ENCODE data around the gene ZNF587. TPM values are rescaled to one million over a fixed set of nuclear protein-coding genes. Genes with fewer than 3 reads are reported as not detected.
"Not testable (repeated sequence)": the region's sequence is repeated elsewhere in the genome, so short reads cannot be mapped to it uniquely, and the experiment has no call there.

The ZNF587 gene
- total and polyA plus RNA-seq, 7 donors, result 4.2 to 39.0 (median 26.8) TPM

DNA sequence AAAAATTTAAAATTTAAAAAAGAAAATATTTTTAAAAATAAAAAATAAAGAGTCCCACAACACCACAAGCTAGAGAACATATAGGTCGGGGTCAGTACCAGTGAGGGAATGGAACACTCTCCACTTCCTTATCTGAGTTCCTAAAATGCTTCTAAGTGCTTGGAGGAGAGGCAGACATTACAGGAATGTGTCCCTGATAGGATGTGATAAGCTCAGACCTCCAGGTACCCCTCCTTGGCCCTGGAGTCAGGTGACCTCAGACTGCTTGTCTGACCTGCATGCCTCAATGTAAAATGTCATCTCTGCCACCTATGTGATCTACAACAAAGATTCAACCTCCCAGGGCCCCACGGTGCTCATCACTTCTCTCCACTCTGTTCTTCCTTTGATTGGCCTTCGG, 36.4 kb downstream of the ZNF587 start:
- Histone ChIP-seq H3K27me3 (no peaks in the 10 kb centered on the region), H3K4me3 (no peak overlapping the region), H3K36me3 (peaks cover 0 to 16% (median 5%) of the 10 kb centered on the region in 4 donors), H3K9me3 (no peaks in the 10 kb centered on the region), H3K4me1 (peaks cover 0 to 16% (median 11%) of the 10 kb centered on the region in 4 donors), H3K27ac (no peak overlapping the region)
- DNase-seq, result no peak
- intact Hi-C loops (cut with DNase I), result no loop called here
- TF ChIP-seq POLR2AphosphoS5 (IDR thresholded peaks at IDR 0.05), result no peak
- TF ChIP-seq EP300 (IDR thresholded peaks at IDR 0.05), result no peak
- TF ChIP-seq CTCF (IDR thresholded peaks at IDR 0.05), result no peak
- TF ChIP-seq POLR2A (IDR thresholded peaks at IDR 0.05), result no peak
- WGBS, 2 donors, result 90 to 97% methylated on average over 3 of the region's 3 CpGs

- H3K9me3 ChIP-seq, result no peaks in the 10 kb centered on the region
- no peak for TF ChIP-seq EP300 (IDR thresholded peaks at IDR 0.05)
- no peak for TF ChIP-seq POLR2A (IDR thresholded peaks at IDR 0.05)
- no peak for TF ChIP-seq POLR2AphosphoS5 (IDR thresholded peaks at IDR 0.05)
- TF ChIP-seq CTCF (IDR thresholded peaks at IDR 0.05), result no peak
- 8 to 43% methylated on average over 6 of the region's 6 CpGs for WGBS, 2 donors
- H3K4me3 ChIP-seq, result peak overlapping the region in 1 of 4 donors; percentile 67
- intact Hi-C loops (cut with DNase I), result no loop called here
- peaks cover 0 to 16% (median 11%) of the 10 kb centered on the region in 4 donors for H3K4me1 ChIP-seq
- peaks cover 0 to 16% (median 5%) of the 10 kb centered on the region in 4 donors for H3K36me3 ChIP-seq
- H3K27me3 ChIP-seq, result no peaks in the 10 kb centered on the region
- H3K27ac ChIP-seq, result no peak overlapping the region
- no peak for DNase-seq
These were observed 37.7 kb downstream of the ZNF587 start for GRCh38 chr19:57887195-57887941.

DNA sequence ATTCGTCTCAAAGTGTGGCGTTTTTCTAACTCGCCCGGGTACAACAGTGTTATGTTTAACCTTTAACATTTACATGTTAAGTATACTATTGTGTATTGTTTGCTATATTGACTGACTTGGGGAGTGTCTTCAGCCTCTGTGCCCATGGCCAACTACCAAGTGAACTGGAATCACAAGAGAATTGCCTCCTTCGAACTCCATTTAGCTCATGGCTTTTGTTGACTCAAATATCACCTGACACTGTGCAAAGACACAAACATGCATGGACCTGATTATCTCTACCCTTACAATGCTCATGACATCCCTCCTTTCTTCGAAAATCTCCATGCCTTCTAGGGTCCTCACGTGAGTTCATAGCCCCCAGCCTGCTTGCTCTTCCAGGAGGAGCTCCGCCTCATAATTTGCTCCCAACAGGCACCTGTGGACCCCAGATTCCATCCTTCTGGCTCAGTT, 38.5 kb downstream of the ZNF587 start:
- Histone ChIP-seq H3K4me1 (peaks cover 0 to 16% (median 11%) of the 10 kb centered on the region in 4 donors), H3K9me3 (no peaks in the 10 kb centered on the region), H3K27me3 (no peaks in the 10 kb centered on the region), H3K4me3 (peak overlapping the region; percentile 54 to 67 (median 59)), H3K27ac (peak overlapping the region; percentile 76 to 84 (median 78)), H3K36me3 (peaks cover 0 to 16% (median 5%) of the 10 kb centered on the region in 4 donors)
- TF ChIP-seq CTCF (IDR thresholded peaks at IDR 0.05) (no peak), EP300 (IDR thresholded peaks at IDR 0.05) (no peak), POLR2A (IDR thresholded peaks at IDR 0.05) (no peak), POLR2AphosphoS5 (IDR thresholded peaks at IDR 0.05) (no peak)
- intact Hi-C loops (cut with DNase I), result no loop called here
- no peak for DNase-seq
- 3 to 11% methylated on average over 8 of the region's 8 CpGs for WGBS, 2 donors

DNA sequence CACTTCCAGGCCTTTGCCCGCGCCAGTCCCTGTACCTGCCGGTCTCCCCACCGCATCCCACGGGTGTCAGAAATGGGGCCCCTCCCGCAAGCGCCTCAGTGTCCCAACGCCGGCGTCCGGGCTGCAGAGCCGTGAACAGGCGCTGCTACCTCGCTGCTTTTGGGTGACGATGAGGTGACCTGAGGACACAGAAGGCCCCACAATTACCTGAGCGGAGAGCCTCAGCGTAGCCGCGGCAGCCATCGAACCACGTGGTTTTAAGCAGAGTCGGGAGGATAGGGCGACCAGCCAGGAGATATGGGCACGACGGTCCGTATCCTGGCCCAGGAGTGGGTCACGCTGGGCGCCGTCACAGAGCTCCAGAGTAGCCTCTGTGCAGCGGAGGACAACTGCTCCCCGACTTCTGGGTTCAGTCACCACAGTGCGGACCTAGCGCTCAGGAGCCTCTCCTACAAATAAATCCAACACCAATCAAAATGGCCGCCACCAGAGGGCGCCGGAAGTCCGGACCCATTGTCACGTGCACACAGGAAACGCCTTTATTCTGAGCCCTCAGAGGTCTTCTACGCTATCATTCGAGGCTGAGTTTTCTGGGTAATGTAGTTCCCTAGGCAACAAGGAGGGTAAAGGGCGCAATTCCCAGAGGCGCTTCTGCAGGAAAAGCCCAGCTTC, 39.0 kb downstream of the ZNF587 start, which contains the start of gene ZNF814:
ZNF814 (minus strand) TSS at position 478 of the 672 bp plus-strand sequence; CDS start at position 243, 235 bp downstream.
- no peaks in the 10 kb centered on the region for H3K27me3 ChIP-seq
- WGBS, 2 donors, result 1 to 2% methylated on average over 43 of the region's 43 CpGs
- no peak for TF ChIP-seq EP300 (IDR thresholded peaks at IDR 0.05)
- no peak for TF ChIP-seq POLR2A (IDR thresholded peaks at IDR 0.05)
- peak in 2 of 4 experiments; percentile 36 to 49 for TF ChIP-seq CTCF (IDR thresholded peaks at IDR 0.05)
- TF ChIP-seq POLR2AphosphoS5 (IDR thresholded peaks at IDR 0.05), result peak in 3 of 4 donors; percentile 40 to 56 (median 55)
- H3K4me1 ChIP-seq, result peaks cover 0 to 16% (median 11%) of the 10 kb centered on the region in 4 donors
- peak within 1 kb of the TSS; percentile 54 to 67 (median 59) for H3K4me3 ChIP-seq
- H3K9me3 ChIP-seq, result no peaks in the 10 kb centered on the region
- intact Hi-C loops (cut with DNase I), result no loop called here
- peaks cover 0 to 11% (median 5%) of the 10 kb centered on the region in 4 donors for H3K36me3 ChIP-seq
- peak; percentile 87 for DNase-seq
- peak within 1 kb of the TSS; percentile 76 to 84 (median 78) for H3K27ac ChIP-seq

DNA sequence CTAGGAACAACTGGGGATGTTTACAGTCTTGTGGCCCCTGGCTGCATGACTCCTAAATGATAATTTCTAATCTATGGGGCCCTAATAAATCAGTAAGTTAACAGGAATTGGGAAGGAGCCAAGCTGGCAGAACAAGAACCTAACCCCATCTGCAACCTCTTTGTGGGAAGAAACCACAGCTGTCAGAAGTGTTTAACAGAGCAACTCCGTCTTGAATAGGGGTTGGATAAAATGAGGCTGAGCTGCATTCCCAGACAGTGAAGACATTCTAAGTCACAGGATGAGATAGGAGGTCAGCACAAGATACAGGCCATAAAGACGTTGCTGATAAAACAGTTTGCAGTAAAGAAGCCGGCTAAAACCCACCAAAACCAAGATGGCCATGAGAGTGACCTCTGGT, 41.0 kb downstream of the ZNF587 start:
- H3K27ac ChIP-seq; intact Hi-C loops (cut with DNase I); H3K36me3 ChIP-seq; H3K9me3 ChIP-seq; H3K4me3 ChIP-seq; H3K27me3 ChIP-seq; DNase-seq: not testable (repeated sequence)
- peaks cover 0 to 16% (median 11%) of the 10 kb centered on the region in 4 donors for H3K4me1 ChIP-seq
- 80 to 87% methylated on average over 3 of the region's 3 CpGs for WGBS, 2 donors
